Measurements from ENCODE around the gene PRKCA. TPM values are rescaled to one million over a fixed set of nuclear protein-coding genes. Genes with fewer than 3 reads are reported as not detected.
A peak's percentile ranks its signal among the peaks of the same experiment; 100 is the strongest.
"Not testable (repeated sequence)": the region's sequence is repeated elsewhere in the genome, so short reads cannot be mapped to it uniquely, and the experiment has no call there.

The PRKCA gene
- total RNA-seq, 1 experiment from 2014 or later, result 22.6 TPM

GRCh38 chr17:66711881-66712321, 409.5 kb downstream of the PRKCA start:
- no peaks in the 10 kb centered on the region for H3K36me3 ChIP-seq (ENCODE audit: low read depth, low read length)
- H3K9me3 ChIP-seq (ENCODE audit: low read length), result no peaks in the 10 kb centered on the region
- ChIA-PET POLR2A (ENCODE audit: unreplicated experiment) (no interaction called here), CTCF (no interaction called here)
- no TSS peak for BruUV-seq (replicated peaks)
- TF ChIP-seq CTCF (conservative IDR thresholded peaks at IDR 0.05; ENCODE audit: low read depth, low read length), result no peak
- H3K4me2 ChIP-seq (ENCODE audit: low read length), result peak overlapping the region; percentile 37
- peaks cover 21% of the 10 kb centered on the region for H3K4me1 ChIP-seq (ENCODE audit: insufficient read depth, low read length)
- DNase-seq, result peak; percentile 86
- H3F3A ChIP-seq (ENCODE audit: low read length, unreplicated experiment), result no peaks in the 10 kb centered on the region
- no peak overlapping the region for H3K9ac ChIP-seq (ENCODE audit: low read length)
- H3K27ac ChIP-seq (ENCODE audit: low read length), result peak overlapping the region; percentile 51
- no peaks in the 10 kb centered on the region for H3K9me2 ChIP-seq (replicated peaks; ENCODE audit: low read length)
- H2AFZ ChIP-seq (ENCODE audit: low read length), result no peak overlapping the region
- intact Hi-C loops (cut with micrococcal nuclease), result loop anchor here (1.0 to 10.0 kb wide), 2 partner anchors 36 to 663 kb away; partner anchors contain the start of gene PITPNC1
- H4K20me1 ChIP-seq (ENCODE audit: low read length), result no peaks in the 10 kb centered on the region
- no peaks in the 10 kb centered on the region for H3K27me3 ChIP-seq (ENCODE audit: low read length)
- H3K4me3 ChIP-seq (ENCODE audit: low read length), result no peak overlapping the region
- peak; percentile 94 for ATAC-seq
- no peaks in the 10 kb centered on the region for H3K79me2 ChIP-seq (ENCODE audit: low read length)

GRCh38 chr17:66712453-66712852, 410.0 kb downstream of the PRKCA start:
- no peaks in the 10 kb centered on the region for H3K9me2 ChIP-seq (replicated peaks; ENCODE audit: low read length)
- H3K4me2 ChIP-seq (ENCODE audit: low read length), result peak overlapping the region; percentile 37
- TF ChIP-seq EZH2phosphoT487 (IDR thresholded peaks at IDR 0.05; ENCODE audit: borderline replicate concordance, low read length), result no peak
- TF ChIP-seq CTCF (conservative IDR thresholded peaks at IDR 0.05; ENCODE audit: low read depth, low read length), result 0 out of 2 replicates have a peak, but pooled peaks have one; percentile 9
- no peak for TF ChIP-seq EZH2 (IDR thresholded peaks at IDR 0.05; ENCODE audit: low read length, unreplicated experiment)
- no peaks in the 10 kb centered on the region for H3F3A ChIP-seq (ENCODE audit: low read length, unreplicated experiment)
- no peaks in the 10 kb centered on the region for H4K20me1 ChIP-seq (ENCODE audit: low read length)
- ATAC-seq (no peak), DNase-seq (no peak)
- BruUV-seq (replicated peaks), result TSS peak; percentile 27
- no peaks in the 10 kb centered on the region for H3K79me2 ChIP-seq (ENCODE audit: low read length)
- no peaks in the 10 kb centered on the region for H3K36me3 ChIP-seq (ENCODE audit: low read depth, low read length)
- peaks cover 26% of the 10 kb centered on the region for H3K4me1 ChIP-seq (ENCODE audit: insufficient read depth, low read length)
- intact Hi-C loops (cut with micrococcal nuclease), result loop anchor here (1.0 to 10.0 kb wide), 2 partner anchors 36 to 662 kb away; partner anchors contain the start of gene PITPNC1
- CTCF ChIA-PET, result no interaction called here
- POLR2A ChIA-PET (ENCODE audit: unreplicated experiment), result no interaction called here
- H3K4me3 ChIP-seq (ENCODE audit: low read length), result no peak overlapping the region
- H2AFZ ChIP-seq (ENCODE audit: low read length), result no peak overlapping the region
- no peaks in the 10 kb centered on the region for H3K9me3 ChIP-seq (ENCODE audit: low read length)
- H3K9ac ChIP-seq (ENCODE audit: low read length), result no peak overlapping the region
- peak overlapping the region; percentile 51 for H3K27ac ChIP-seq (ENCODE audit: low read length)
- H3K27me3 ChIP-seq (ENCODE audit: low read length), result no peaks in the 10 kb centered on the region

- H3F3A ChIP-seq (ENCODE audit: low read length, unreplicated experiment); BruUV-seq (replicated peaks); H3K9ac ChIP-seq (ENCODE audit: low read length); H3K36me3 ChIP-seq (ENCODE audit: low read depth, low read length); H3K9me2 ChIP-seq (replicated peaks; ENCODE audit: low read length); H3K4me2 ChIP-seq (ENCODE audit: low read length); ATAC-seq; H3K27ac ChIP-seq (ENCODE audit: low read length); H3K4me3 ChIP-seq (ENCODE audit: low read length); POLR2A ChIA-PET (ENCODE audit: unreplicated experiment); H2AFZ ChIP-seq (ENCODE audit: low read length); H3K79me2 ChIP-seq (ENCODE audit: low read length); H3K9me3 ChIP-seq (ENCODE audit: low read length); H3K27me3 ChIP-seq (ENCODE audit: low read length); H4K20me1 ChIP-seq (ENCODE audit: low read length); DNase-seq: not testable (repeated sequence)
- CTCF ChIA-PET, result interaction anchor here (0.5 kb wide), 1 partner anchor 10 kb away, joined by 3 read pairs; no protein-coding TSS in a partner anchor
- intact Hi-C loops (cut with micrococcal nuclease), result loop anchor here (10.0 kb wide), 1 partner anchor 662 kb away; the partner anchor contains the start of gene PITPNC1
- H3K4me1 ChIP-seq (ENCODE audit: insufficient read depth, low read length), result peaks cover 33% of the 10 kb centered on the region
These were observed 410.7 kb downstream of the PRKCA start for GRCh38 chr17:66713021-66713532.
